GM21423 (cell line): Measurements from ENCODE around the gene FAM20B.

Source experiments
- ATAC-seq: cut with Tn5 transposase; IDR thresholded peaks from one replicate; pipeline ENCODE4 v1.9.1; 2021; ENCODE audit warnings: mild to moderate bottlenecking, moderate library complexity; ENCODE audit not compliant: unreplicated experiment

The FAM20B gene

DNA sequence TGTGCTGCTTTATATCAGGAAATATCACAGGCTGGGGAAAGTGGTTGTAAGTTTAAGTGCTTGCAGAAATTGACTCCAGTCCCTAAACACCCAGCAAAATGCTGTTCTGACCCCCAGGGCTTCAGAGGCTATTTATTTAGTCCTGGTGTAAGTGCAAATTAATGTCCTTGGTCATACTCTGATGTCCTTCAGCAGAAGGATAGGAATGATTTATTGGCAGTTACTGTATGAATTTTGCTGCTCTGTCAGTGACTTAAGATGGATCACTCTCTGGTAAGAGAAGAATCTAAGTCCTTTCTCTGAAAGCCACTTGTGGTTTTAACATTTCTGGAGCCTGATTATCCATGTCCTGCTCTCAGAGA is 21.9 kb downstream of the FAM20B start:
- no peak for ATAC-seq

DNA sequence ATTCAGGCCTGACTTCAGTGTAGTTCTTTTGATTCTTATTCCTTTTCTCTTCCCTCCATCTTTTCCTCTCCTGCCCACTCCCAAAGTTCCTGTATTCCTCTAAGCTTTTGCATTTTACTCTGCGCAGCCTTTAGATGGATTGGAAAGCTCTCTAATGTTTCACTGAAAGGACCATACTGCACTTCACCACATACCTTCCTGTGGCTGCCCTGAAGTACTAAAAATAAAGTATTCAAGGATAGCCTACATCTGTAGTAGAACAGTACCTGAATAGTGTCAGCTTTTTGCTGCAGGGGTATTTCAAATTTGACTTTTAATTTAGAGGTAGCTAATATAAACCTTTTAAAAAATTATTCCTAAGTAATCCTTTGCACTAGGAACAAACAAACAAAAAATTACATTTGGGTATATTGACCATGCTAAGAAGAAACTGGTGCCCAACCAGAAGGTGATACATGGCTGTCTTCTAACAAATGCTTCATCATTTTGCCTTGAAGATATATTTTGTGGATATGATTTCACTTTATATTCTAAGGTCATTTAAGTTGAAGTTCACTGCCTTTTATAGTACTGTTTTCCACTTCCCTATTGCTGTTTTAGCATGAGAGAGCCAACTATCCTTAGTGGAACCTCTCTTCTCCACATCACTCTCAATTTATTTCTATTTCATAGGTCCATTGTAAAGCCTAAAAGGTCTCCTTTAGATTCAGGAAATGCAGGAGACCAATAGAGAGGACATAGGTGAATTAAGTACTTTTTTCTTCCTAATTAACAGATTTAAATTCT is 22.8 kb downstream of the FAM20B start:
- ATAC-seq: no peak

DNA sequence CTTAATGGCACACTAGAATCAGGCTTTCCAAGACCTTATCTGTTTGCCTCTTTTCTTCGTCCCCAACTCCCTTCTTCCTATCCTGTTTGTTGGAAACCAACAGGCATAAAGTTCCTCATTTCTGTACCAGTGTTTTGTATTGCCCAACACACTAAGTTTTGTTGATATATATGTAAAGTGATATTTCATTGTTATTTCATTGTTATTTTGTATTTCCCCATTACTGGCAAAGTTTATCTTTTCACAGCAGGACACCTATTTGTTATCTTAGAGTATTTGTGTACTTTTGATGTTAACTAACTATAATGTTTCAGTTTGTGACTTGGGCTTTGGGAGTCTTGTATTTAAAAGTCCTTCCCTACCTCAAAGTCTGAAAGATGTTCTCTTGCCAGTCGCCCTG is 27.1 kb downstream of the FAM20B start:
- no peak for ATAC-seq

DNA sequence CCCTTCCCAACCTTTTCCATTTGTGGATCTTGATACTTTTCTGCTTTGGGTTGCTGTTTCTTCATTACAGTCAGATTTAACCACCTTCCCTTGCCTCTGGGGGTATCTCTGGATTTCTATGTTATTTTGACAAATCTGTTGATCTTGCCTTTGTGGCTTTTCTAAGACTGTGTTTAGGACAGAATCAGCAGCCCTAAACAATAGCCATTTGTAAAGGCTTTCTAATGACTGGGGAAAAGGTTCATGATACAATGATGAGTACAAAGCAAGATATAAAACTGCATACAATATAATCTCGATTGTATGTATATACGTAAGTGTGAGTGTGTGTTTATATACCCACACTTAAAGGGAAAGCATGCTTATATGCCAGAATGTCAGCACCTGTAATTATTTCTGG is 27.8 kb downstream of the FAM20B start:
- ATAC-seq: no peak

DNA sequence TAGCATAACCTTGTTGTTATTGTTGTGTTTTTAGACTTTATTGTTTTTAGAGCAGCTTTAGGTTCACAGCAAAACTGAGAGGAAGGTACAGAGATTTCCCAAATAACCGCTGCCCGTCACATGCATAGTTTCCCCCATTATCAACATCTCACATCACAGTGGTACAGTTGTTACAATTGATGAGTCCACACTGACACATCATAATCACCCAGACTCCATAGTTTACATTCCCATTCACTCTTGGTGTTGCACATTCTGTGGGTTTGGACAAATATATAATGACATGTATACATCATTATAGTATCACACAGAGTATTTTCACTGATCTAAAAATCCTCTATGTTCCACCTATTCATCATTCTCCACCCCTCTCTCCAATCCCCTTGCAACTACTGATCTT is 30.2 kb downstream of the FAM20B start:
- ATAC-seq: no peak

DNA sequence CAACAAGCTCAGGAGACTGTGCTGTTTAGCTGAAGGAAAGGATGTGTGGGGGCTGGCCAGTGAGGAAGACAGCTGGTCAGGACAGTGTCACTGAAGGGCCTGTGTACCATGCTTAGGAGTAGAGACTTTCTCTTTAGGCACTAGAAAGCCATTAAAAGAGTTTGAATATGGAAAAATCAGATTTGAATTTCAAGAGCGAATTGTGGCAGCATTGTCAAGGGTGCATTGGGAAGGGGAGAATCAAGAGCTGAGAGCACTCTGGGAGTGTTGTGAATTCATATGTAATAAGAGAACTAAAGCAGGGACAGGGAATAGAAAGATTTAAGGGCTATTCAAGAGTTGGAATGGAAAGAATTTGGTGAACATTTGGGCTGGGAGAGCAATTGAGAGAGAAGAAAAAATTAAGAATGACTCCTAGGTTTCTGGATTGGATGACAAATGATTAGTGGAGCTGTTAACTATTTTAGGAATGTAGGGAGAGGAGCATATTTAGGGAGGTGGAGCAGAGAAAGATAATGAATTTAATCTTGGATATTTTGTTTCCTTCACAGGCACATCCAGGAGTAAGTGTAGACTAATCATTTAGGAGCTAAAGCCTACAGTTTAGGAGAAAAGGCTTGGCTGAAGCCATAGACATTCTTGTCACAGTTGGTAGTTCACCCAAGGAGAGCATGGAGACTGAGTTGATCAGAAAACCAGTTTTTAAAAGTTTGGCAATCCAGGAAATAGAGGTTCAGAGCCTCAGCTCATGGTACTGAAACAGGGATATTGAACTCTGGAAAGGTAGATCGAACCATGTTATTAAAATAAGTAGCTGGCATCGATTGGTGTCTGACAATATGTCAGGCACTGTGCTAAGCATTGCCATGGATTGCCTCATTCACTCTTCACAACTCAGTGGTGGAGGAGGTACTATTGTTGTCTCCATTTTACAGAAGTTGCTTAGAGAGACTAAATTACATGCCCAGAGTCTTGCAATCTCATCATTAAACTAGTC is 33.1 kb downstream of the FAM20B start:
- no peak for ATAC-seq

DNA sequence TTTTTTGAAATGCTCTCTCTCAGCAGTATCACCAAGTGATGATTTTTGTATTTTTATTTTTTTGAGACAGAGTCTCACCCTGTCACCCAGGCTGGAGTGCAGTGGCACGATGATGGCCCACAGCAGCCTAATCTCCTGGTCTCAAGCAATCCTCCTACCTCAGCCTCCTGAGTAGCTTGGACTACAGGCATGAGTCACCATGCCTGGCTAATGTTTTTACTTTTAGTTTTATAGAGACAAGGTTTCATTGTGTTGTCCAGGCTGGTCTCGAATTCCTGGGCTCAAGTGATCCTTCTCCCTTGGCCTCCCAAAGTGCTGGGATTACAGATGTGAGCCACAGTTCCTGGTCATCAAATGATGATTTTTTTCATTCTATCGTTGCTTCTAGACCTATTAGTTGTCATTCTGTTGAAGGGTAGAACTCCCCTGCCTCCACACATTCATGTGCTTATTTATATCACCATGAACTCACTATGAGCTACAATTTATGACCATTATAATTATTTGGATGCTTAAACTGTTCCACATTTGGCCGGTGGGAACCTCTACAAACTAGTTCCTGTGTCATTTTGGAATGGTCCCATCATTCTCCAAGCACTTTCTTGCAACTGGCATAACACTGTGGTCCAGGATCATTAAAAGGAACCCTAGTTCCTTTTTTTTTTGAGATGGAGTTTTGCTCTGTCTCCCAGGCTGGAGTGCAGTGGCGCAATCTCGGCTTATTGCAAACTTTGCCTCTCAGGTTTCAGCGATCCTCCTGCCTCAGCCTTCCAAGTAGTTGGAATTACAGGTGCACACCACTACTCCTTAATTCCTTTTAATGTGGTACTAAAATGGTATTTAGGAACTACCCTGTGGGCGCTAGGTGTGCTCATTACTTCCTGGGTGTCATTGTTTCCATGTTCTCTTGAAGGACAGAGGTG is 35.9 kb downstream of the FAM20B start:
- no peak for ATAC-seq

DNA sequence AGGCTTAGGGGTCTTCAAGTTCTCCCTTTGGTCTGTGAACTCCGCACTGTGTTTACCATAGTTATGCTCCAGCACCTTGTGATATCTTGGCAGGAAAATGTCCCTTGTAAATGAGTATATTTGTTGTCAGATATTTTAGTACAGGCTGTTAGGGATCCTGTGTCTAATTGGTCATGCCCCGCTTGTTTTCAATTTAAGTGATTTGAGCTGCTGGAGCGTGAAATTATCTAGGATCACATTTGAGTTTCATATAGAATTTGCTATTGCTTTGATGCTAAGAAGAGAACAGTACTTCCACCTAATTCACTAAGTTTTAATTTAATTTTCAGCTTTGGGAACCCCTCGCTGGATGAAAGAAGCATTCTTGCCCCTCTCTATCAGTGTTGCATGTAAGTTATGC is 40.8 kb downstream of the FAM20B start:
- no peak for ATAC-seq

DNA sequence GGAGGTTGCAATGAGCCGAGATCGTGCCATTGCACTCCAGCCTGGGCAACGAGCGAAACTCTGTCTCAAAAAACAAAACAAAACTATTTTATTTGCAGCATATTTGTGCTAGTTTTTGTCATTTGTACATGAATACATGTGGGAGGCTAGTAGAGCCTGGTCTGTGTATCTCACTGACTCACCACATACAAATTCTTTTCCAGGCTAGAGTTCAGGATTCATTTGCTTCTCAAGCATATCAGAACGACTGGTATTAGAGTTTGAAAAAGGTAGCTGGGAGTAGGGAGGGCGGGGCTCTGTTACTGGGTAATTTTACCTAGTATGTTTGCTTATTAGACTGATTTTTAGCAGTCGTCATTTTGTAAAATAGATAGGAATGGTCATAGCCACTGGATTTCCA is 51.7 kb downstream of the FAM20B start:
- ATAC-seq: no peak

DNA sequence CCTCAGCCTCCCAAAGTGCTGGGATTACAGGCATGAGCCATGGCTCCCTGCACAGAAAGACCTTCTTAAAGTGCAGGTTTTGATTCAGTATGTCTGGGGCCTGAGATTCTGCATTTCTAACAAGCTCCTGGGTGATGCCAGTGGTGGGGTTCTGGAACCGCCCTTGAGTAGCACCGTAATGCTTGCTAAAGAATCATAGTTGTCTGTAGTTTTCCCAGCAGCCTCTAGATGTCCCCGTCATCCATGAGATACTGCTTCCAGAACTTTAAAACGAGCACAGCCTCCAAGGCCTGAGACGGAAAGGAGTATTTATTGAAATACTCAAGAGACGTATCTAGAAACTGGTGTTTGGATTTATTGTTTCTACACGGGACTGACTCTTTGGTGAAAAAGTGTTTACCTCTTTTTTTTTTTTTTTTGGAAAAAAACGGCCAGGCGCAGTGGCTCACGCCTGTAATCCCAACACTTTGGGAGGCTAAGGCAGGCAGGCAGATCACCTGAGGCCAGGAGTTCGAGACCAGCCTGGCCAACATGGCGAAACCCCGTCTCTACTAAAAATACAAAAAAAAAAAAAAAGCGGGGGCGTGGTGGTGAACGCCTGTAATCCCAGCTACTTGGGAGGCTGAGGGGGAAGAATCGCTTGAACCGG is 53.5 kb downstream of the FAM20B start:
- no peak for ATAC-seq

DNA sequence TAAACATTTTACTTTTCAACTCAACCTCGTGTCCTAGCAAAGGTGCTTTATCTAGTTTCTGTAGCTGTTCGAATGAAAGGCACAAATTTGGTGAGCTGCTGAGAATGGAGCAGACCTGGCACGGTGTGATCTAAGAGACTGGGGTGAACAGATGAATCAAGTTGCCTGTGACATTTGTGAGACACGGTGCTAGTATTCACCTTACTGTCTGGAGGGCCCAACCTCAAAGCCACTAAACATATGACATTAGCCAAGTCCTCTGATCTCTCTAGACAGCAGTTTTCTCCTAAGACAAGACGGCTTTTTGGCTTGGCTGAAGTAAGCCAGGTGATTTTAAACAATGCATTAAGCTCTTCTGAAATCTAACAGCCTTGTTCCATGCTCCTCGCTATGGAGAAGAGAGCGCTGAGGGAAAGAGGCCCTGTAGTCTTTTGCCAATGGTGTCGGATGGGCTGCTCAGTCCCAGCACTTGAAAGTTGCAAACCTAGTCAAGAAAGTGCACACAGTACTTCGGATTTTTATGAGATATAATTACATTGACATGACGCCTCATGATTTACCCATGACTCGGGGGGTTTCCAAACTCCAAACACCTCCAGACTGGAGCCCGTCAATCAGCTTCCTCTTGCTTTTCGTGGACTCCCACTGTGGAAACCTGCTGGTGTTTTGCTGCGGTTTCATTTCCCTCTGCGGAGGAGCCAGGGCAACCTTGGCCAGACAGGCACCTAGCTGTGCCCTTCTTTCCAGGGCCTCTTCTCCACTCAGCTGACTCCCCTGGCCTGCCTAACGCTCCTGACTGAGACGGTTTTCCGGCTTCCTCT is 55.4 kb downstream of the FAM20B start:
- no peak for ATAC-seq

DNA sequence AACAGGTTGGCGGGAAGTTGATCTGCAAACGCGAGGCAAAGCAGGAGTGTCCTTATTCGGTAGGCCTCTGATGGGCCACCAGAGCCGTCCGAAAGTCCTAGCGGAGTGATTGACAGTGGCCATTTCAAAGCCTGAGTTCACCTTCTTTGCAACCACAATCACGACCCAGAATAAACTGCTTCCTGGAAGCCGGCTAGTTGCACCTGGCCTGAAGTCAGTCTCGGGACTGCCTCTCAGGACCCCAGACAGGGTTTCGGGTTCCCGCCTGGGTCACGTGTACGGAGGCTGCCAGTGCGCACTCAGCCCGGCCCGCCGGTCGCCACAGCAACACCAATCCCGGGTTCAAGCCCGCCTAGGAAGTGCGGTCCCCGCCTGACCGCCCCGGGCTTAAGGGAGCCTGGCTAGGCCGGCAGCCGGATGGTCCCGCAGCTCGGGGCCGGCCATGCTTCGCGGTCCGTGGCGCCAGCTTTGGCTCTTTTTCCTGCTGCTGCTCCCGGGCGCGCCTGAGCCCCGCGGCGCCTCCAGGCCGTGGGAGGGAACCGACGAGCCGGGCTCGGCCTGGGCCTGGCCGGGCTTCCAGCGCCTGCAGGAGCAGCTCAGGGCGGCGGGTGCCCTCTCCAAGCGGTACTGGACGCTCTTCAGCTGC is 56.1 kb downstream of the FAM20B start, which contains the start of gene TOR3A:
TSS of gene TOR3A (plus strand) at position 384 of the 646 bp plus-strand sequence. CDS start at position 443, 59 bp downstream.
- peak; percentile 90 for ATAC-seq

DNA sequence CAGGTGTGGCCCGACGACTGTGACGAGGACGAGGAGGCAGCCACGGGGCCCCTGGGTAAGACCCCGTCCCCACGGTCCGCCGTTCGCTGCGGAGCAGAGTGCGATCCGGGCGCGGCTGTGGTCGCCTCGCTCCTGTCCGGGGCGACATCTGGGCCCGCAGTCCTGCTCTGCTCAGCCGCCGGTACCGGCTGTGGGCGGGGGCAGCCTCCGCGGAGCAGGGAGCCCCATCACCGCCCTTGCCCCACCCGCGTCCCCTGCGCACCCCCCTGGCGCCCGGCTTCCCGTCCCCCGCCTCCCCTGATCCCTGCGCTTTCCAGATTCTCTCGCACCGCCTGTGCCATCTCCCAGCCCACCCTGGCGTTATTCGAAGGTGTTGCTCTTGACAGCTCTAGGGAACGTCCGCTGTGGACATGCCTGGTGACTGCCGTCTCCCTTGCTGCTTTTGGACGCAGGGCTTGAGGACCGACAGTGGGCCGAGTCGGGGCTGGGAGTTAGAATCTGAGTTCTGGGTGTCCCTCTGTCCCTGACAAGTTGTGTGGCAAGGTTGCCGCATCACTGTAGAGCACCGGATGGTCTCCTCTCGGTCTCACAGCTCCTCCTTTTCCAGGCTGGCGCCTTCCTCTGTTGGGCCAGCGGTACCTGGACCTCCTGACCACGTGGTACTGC is 56.8 kb downstream of the FAM20B start:
- ATAC-seq: peak; percentile 10

DNA sequence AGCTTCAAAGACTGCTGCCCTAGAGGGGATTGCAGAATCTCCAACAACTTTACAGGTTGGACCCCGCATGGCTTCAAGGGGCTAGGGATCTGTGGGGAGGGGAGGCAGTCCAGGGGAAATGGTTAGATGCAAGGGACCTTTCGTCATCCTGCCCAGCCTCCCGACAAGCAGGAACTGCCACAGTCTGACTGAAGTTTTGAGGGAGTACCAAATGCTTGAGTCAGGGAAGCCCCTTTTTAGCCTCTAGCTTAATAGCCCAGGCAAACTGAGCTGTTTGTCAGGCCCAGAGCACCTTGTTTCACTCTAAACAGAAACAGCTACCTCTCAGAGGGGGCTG is 57.3 kb downstream of the FAM20B start:
- ATAC-seq: no peak

DNA sequence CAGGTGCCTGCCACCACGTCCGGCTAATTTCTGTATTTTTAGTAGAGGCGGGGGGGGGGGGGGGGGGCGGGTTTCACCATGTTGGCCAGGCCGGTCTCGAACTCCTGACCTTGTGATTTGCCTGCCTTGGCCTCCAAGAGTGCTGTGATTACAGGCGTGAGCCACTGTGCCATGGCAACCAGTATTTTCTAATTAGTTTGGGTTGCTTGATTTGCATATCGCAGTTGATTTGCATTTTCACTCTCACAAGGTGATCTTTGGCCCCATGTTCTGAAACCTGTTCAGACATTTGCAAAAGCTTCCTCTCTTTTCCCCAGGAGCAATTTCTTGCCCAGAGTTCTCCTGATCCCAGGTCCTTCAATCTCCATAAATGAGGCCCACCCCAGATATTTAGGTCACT is 57.8 kb downstream of the FAM20B start:
- ATAC-seq: no peak

DNA sequence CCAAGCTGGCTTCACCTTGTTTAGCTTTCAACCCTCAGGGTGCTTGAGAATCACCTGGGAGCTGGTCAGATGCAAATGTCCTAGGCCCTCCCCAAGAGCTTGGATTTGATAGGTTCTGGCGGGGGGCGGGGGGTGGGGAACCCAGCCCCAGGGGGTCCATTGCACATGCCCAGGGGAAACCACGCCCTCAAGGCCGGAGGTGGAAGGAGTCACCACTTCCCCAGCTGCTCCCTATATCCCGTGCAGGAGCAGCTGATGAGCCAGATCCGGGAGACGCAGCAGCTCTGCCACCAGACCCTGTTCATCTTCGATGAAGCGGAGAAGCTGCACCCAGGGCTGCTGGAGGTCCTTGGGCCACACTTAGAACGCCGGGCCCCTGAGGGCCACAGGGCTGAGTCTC is 62.0 kb downstream of the FAM20B start:
- ATAC-seq: no peak

DNA sequence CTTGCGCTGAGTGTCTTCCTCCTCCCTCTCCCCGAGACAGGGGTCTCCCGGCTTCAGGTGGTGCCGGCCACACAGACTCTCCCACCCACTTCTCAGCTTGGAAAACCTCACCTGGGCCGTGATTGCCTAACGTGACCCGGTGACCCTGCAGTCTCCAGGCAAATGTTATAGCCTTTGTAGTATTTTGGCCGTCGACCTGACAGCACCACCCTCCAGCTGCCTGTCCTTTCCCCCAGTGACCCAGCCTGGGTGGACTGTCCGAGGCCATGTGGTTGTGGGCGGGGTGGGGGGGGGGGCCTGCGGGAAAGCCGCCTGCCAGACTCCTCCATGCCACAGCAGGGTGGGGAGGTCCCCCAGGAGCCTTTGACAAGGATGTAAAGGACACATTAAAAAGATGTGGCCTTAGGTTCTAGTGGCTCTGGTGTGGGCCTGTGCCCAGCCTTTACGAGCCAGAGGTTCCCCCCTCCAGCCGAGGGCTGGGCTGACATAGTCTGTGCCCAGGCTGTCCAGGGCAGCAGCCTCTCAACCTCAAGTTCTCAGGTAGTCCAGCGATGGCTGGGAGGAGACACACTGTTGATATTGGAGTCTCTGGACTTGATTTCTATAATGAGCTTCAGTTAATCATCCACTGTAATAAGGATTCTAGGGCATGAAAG is 64.3 kb downstream of the FAM20B start:
- no peak for ATAC-seq

DNA sequence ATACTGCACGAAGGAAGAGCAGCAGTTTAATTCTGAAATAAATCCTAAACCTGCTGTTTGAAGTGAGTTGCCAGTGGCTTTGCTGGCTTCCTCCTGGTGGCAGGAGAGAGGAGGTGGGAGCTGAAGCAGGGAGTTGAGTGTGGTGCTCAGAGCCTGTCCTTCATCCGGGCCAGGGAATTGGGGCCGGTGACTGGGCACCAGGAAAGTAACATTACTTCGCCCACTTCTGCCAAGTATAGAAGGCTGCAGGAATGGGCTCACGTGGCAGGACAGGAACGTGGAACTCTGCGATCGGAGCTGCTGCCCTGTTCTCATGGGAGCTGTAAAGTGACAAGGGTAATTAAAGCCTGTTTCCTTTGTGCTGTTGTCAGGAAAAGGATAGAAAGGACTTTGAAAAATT is 64.8 kb downstream of the FAM20B start:
- no peak for ATAC-seq
